ENCODE measurements around the gene CNTN2.
A peak's percentile ranks its signal among the peaks of the same experiment; 100 is the strongest.

The CNTN2 gene

DNA sequence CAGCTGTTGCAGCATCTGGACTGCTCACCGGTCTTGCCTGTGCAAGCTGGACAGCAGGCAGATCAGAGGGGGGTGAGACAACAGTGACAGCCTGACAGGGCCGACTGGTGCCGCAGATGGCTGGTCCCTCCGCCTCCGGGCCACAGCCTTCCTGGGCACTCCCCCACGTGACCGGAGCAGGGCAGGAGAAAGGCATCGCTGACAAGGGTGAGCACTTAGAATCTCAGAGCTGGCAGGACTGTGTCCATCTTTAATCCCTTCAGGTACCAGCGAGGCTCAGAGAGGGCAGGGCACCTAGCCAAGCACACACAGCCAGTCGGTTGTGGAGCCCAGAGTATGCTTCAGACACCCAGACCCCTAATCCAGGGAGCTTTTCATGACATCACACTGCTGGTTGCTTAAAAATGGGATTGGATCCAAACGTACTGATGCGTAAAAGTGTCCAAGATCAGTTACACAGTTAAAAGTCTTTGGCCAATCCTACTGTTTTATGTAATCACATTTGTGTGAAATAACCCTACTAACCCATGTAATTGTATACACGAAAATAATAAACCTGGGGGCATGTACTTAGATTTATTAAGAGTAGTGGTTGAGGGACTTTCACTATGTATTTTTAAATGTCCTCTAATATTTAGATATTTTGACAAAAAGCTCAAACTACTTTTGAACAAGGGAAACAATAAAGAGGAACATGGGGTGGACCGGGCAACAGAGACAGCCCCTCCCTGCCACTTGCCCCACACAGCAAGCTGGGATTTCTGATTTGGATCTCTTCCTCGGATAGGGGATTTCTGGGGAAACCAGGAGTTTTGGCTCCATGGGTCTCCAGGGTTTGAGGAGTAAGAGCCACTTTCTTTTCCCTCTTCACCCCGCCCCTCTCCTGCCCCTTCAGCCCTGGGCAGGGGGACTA is 758 bp upstream of the CNTN2 start:
- TF ChIP-seq, protein P1, sequence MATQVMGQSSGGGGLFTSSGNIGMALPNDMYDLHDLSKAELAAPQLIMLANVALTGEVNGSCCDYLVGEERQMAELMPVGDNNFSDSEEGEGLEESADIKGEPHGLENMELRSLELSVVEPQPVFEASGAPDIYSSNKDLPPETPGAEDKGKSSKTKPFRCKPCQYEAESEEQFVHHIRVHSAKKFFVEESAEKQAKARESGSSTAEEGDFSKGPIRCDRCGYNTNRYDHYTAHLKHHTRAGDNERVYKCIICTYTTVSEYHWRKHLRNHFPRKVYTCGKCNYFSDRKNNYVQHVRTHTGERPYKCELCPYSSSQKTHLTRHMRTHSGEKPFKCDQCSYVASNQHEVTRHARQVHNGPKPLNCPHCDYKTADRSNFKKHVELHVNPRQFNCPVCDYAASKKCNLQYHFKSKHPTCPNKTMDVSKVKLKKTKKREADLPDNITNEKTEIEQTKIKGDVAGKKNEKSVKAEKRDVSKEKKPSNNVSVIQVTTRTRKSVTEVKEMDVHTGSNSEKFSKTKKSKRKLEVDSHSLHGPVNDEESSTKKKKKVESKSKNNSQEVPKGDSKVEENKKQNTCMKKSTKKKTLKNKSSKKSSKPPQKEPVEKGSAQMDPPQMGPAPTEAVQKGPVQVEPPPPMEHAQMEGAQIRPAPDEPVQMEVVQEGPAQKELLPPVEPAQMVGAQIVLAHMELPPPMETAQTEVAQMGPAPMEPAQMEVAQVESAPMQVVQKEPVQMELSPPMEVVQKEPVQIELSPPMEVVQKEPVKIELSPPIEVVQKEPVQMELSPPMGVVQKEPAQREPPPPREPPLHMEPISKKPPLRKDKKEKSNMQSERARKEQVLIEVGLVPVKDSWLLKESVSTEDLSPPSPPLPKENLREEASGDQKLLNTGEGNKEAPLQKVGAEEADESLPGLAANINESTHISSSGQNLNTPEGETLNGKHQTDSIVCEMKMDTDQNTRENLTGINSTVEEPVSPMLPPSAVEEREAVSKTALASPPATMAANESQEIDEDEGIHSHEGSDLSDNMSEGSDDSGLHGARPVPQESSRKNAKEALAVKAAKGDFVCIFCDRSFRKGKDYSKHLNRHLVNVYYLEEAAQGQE (IDR thresholded peaks at IDR 0.05; ENCODE audit: insufficient read depth in 1 of 2, low read depth in 2 of 2, low read length in 2 of 2) = no peak
- no peak for TF ChIP-seq TAF1 (IDR thresholded peaks at IDR 0.05; ENCODE audit: borderline replicate concordance, insufficient read depth, low read length)
- TF ChIP-seq FOXP2 (optimal IDR thresholded peaks at IDR 0.05; ENCODE audit: borderline replicate concordance, extremely low read depth, extremely low read length, insufficient read depth) = no peak
- TF ChIP-seq SIN3A (IDR thresholded peaks at IDR 0.05; ENCODE audit: borderline replicate concordance, insufficient read depth, low read length) = no peak
- TF ChIP-seq POLR2AphosphoS5 (IDR thresholded peaks at IDR 0.05; ENCODE audit: low read depth, low read length) = no peak

DNA sequence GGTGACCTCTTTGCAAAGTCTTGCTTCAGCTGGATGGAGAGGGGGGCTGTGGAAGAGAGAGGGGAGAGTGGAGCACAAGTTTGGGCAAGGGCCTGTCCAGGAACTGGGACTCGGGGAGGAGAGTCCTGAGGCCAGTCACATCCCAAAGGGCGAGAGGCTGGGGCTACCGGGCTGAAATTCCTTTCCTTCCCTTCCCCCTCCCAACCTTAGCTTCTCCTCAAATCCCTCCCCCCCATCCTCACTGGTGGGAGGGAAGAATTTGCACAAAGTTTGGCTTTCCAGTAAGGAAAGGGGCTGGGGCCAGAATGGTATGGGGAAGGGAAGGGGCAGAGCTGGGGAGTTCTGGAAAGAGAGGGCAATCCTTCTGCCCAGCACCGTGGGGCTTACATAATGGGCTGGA is 854 bp downstream of the CNTN2 start:
- no peak for TF ChIP-seq FOXP2 (optimal IDR thresholded peaks at IDR 0.05; ENCODE audit: borderline replicate concordance, extremely low read depth, extremely low read length, insufficient read depth)
- no peak for TF ChIP-seq POLR2AphosphoS5 (IDR thresholded peaks at IDR 0.05; ENCODE audit: low read depth, low read length)
- TF ChIP-seq, protein P1 (IDR thresholded peaks at IDR 0.05; ENCODE audit: insufficient read depth in 1 of 2, low read depth in 2 of 2, low read length in 2 of 2) = no peak
- no peak for TF ChIP-seq TAF1 (IDR thresholded peaks at IDR 0.05; ENCODE audit: borderline replicate concordance, insufficient read depth, low read length)
- no peak for TF ChIP-seq SIN3A (IDR thresholded peaks at IDR 0.05; ENCODE audit: borderline replicate concordance, insufficient read depth, low read length)

DNA sequence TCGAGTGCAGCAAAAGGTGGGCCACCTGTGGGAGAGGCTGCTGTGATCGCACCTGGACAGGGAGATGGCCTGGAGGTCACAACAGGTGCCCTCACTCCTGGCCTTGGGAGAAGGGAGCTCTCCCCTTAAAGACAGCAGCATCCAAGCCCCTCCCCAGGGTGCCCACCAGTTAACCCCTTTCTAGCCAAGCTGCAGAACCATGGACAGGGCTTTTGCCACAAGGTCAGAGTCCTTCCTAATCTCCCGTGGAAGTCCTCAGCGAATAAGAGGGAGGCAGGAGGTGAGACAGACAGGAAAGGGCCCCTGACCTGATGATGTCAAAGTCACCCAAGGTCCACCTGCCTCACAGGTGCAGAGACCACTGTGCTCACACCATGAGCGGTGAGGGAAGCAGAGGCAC is 1.7 kb downstream of the CNTN2 start:
- TF ChIP-seq FOXP2 (optimal IDR thresholded peaks at IDR 0.05; ENCODE audit: borderline replicate concordance, extremely low read depth, extremely low read length, insufficient read depth) = no peak
- TF ChIP-seq, protein P1 (IDR thresholded peaks at IDR 0.05; ENCODE audit: insufficient read depth in 1 of 2, low read depth in 2 of 2, low read length in 2 of 2) = peak; percentile 31 to 89; a peak in 3 of 4 replicates
- no peak for TF ChIP-seq SIN3A (IDR thresholded peaks at IDR 0.05; ENCODE audit: borderline replicate concordance, insufficient read depth, low read length)
- no peak for TF ChIP-seq TAF1 (IDR thresholded peaks at IDR 0.05; ENCODE audit: borderline replicate concordance, insufficient read depth, low read length)

DNA sequence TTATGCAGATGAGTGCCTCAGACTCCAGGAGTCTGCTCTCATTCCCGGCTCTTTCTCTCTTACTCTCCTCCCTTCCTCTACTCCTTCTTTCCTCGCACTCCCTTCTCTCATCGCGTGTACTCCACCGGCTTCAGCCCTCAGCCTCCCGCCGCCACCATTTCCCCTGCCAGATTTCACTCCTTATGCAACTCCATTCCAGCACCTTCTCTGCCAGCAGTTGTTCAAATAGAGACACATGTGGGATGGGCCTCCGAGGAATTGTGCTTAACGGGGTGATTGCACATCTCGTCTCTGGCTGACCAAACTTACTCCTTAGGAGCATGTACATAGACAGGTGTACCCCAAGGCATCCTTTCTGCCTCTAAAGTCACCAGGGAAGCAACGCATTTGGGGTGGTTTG is 2.1 kb downstream of the CNTN2 start:
- no peak for TF ChIP-seq POLR2AphosphoS5 (IDR thresholded peaks at IDR 0.05; ENCODE audit: low read depth, low read length)
- no peak for TF ChIP-seq SIN3A (IDR thresholded peaks at IDR 0.05; ENCODE audit: borderline replicate concordance, insufficient read depth, low read length)
- TF ChIP-seq, protein P1 (IDR thresholded peaks at IDR 0.05; ENCODE audit: insufficient read depth in 1 of 2, low read depth in 2 of 2, low read length in 2 of 2) = no peak
- no peak for TF ChIP-seq FOXP2 (optimal IDR thresholded peaks at IDR 0.05; ENCODE audit: borderline replicate concordance, extremely low read depth, extremely low read length, insufficient read depth)
- no peak for TF ChIP-seq TAF1 (IDR thresholded peaks at IDR 0.05; ENCODE audit: borderline replicate concordance, insufficient read depth, low read length)
